ENCODE data around the gene MST1R. TPM values are rescaled to one million over a fixed set of nuclear protein-coding genes. Genes with fewer than 3 reads are reported as not detected.
A peak's percentile ranks its signal among the peaks of the same experiment; 100 is the strongest.
"Not testable (repeated sequence)": the region's sequence is repeated elsewhere in the genome, so short reads cannot be mapped to it uniquely, and the experiment has no call there.

Gene MST1R
- total and polyA plus RNA-seq, 4 experiments from 2014 or later: 0.38 to 1.3 (median 1.3) TPM; not detected in 1

- H3K27me3 ChIP-seq (ENCODE audit: insufficient read depth, low read length); H3K4me3 ChIP-seq (ENCODE audit: low read length in 2 of 2); POLR2A ChIA-PET (ENCODE audit: partially characterized antibody); H3K4me3 Mint-ChIP-seq; H3K36me3 ChIP-seq (ENCODE audit: insufficient read depth, low read length); DNase-seq; CTCF ChIA-PET (ENCODE audit: partially characterized antibody); H3K9me3 Mint-ChIP-seq; H3K9me3 ChIP-seq (ENCODE audit: control insufficient read depth in 1 of 2, low read length in 2 of 2); H3K36me3 Mint-ChIP-seq; H3K27me3 Mint-ChIP-seq; H3K27ac ChIP-seq (ENCODE audit: low read depth, low read length); H3K27ac Mint-ChIP-seq: not testable (repeated sequence)
- peaks cover 23% of the 10 kb centered on the region for H3K4me1 ChIP-seq (ENCODE audit: insufficient read depth, low read length)
- intact Hi-C loops (cut with micrococcal nuclease): loop anchor here (10.0 kb wide), 1 partner anchor 517 kb away; the partner anchor contains the start of genes RHOA and TCTA
- H3K4me1 Mint-ChIP-seq: peaks cover 11 to 24% (median 18%) of the 10 kb centered on the region in 4 donors
These were observed 28.6 kb upstream of the MST1R start for GRCh38 chr3:49932281-49932680.

- H3K27me3 ChIP-seq (ENCODE audit: insufficient read depth, low read length): no peaks in the 10 kb centered on the region
- intact Hi-C loops (cut with micrococcal nuclease): loop anchor here (10.0 kb wide), 1 partner anchor 516 kb away; the partner anchor contains the start of genes RHOA and TCTA
- ChIA-PET POLR2A (ENCODE audit: partially characterized antibody) (interaction anchor here (2.3 to 3.7 kb wide), 2 partner anchors 8 to 144 kb away, joined by 8 to 60 read pairs; partner anchors contain the start of genes IP6K1 and RBM6), CTCF (ENCODE audit: partially characterized antibody) (interaction anchor here (1.3 to 2.3 kb wide), 2 partner anchors 67 to 92 kb away, joined by 3 to 10 read pairs; no protein-coding TSS in a partner anchor)
- no peaks in the 10 kb centered on the region for H3K9me3 ChIP-seq (ENCODE audit: control insufficient read depth in 1 of 2, low read length in 2 of 2)
- Mint-ChIP-seq H3K9me3 (no peaks in the 10 kb centered on the region), H3K4me1 (peaks cover 13 to 29% (median 22%) of the 10 kb centered on the region in 4 donors), H3K27ac (peak overlapping the region in 5 of 7 donors; percentile 15 to 81 (median 75)), H3K27me3 (no peaks in the 10 kb centered on the region), H3K36me3 (peaks cover 0 to 2% of the 10 kb centered on the region in 2 donors), H3K4me3 (peak overlapping the region in 6 of 8 donors; percentile 17 to 61 (median 32))
- H3K4me3 ChIP-seq (ENCODE audit: low read length in 2 of 2): no peak overlapping the region
- no peak for DNase-seq
- no peaks in the 10 kb centered on the region for H3K36me3 ChIP-seq (ENCODE audit: insufficient read depth, low read length)
- H3K4me1 ChIP-seq (ENCODE audit: insufficient read depth, low read length): peaks cover 23% of the 10 kb centered on the region
- no peak overlapping the region for H3K27ac ChIP-seq (ENCODE audit: low read depth, low read length)
These were observed 27.2 kb upstream of the MST1R start for GRCh38 chr3:49930922-49931321.

- Histone ChIP-seq H3K36me3 (ENCODE audit: insufficient read depth, low read length) (no peaks in the 10 kb centered on the region), H3K27me3 (ENCODE audit: insufficient read depth, low read length) (no peaks in the 10 kb centered on the region), H3K9me3 (ENCODE audit: control insufficient read depth in 1 of 2, low read length in 2 of 2) (no peaks in the 10 kb centered on the region), H3K4me3 (ENCODE audit: low read length in 2 of 2) (peak overlapping the region; percentile 95 to 98), H3K27ac (ENCODE audit: low read depth, low read length) (peak overlapping the region; percentile 92), H3K4me1 (ENCODE audit: insufficient read depth, low read length) (peaks cover 23% of the 10 kb centered on the region)
- Mint-ChIP-seq H3K36me3 (peaks cover 0 to 4% of the 10 kb centered on the region in 2 donors), H3K4me1 (peaks cover 15 to 32% (median 25%) of the 10 kb centered on the region in 4 donors), H3K9me3 (no peaks in the 10 kb centered on the region), H3K27me3 (no peaks in the 10 kb centered on the region), H3K27ac (peak overlapping the region; percentile 76 to 94 (median 90)), H3K4me3 (peak overlapping the region; percentile 81 to 88 (median 85))
- DNase-seq: no peak
- intact Hi-C loops (cut with micrococcal nuclease): loop anchor here (10.0 kb wide), 1 partner anchor 515 kb away; the partner anchor contains the start of genes RHOA and TCTA
- POLR2A ChIA-PET (ENCODE audit: partially characterized antibody): interaction anchor here (0.6 to 3.7 kb wide), 8 partner anchors 9 to 418 kb away, joined by 3 to 60 read pairs (median 4); partner anchors contain the start of genes INKA1, IP6K1 and RBM6
- CTCF ChIA-PET (ENCODE audit: partially characterized antibody): interaction anchor here (0.6 to 2.3 kb wide), 2 partner anchors 57 to 91 kb away, joined by 3 to 10 read pairs; no protein-coding TSS in a partner anchor
These were observed 26.6 kb upstream of the MST1R start for GRCh38 chr3:49930168-49930690.

- peak within 1 kb of the TSS; percentile 95 to 98 for H3K4me3 ChIP-seq (ENCODE audit: low read length in 2 of 2)
- H3K36me3 ChIP-seq (ENCODE audit: insufficient read depth, low read length): no peaks in the 10 kb centered on the region
- Mint-ChIP-seq H3K36me3 (peaks cover 2 to 7% of the 10 kb centered on the region in 2 donors), H3K9me3 (no peaks in the 10 kb centered on the region), H3K4me1 (peaks cover 15 to 32% (median 26%) of the 10 kb centered on the region in 4 donors), H3K27ac (peak within 1 kb of the TSS; percentile 76 to 94 (median 90)), H3K4me3 (peak within 1 kb of the TSS; percentile 81 to 88 (median 85)), H3K27me3 (no peaks in the 10 kb centered on the region)
- peaks cover 23% of the 10 kb centered on the region for H3K4me1 ChIP-seq (ENCODE audit: insufficient read depth, low read length)
- ChIA-PET CTCF (ENCODE audit: partially characterized antibody) (interaction anchor here (0.6 to 2.3 kb wide), 4 partner anchors 16 to 258 kb away, joined by 3 to 10 read pairs (median 4); no protein-coding TSS in a partner anchor), POLR2A (ENCODE audit: partially characterized antibody) (interaction anchor here (0.6 to 3.7 kb wide), 10 partner anchors 9 to 419 kb away, joined by 3 to 60 read pairs (median 4); partner anchors contain the start of genes INKA1, IP6K1 and RBM6)
- intact Hi-C loops (cut with micrococcal nuclease): loop anchor here (1.0 to 10.0 kb wide), 3 partner anchors 11 to 515 kb away; partner anchors contain the start of genes RBM6, RHOA, TCTA and TRAIP
- DNase-seq: peak; percentile 76 to 87 (median 79)
- no peaks in the 10 kb centered on the region for H3K9me3 ChIP-seq (ENCODE audit: control insufficient read depth in 1 of 2, low read length in 2 of 2)
- peak within 1 kb of the TSS; percentile 92 for H3K27ac ChIP-seq (ENCODE audit: low read depth, low read length)
- H3K27me3 ChIP-seq (ENCODE audit: insufficient read depth, low read length): no peaks in the 10 kb centered on the region
These were observed 25.9 kb upstream of the MST1R start, which contains the start of gene MON1A for GRCh38 chr3:49929291-49930167. TSS of gene MON1A (minus strand) at chr3:49929811. CDS start at chr3:49913346, 16,465 bp downstream.

GRCh38 chr3:49928481-49929017 lies 24.9 kb upstream of the MST1R start:
- peaks cover 23% of the 10 kb centered on the region for H3K4me1 ChIP-seq (ENCODE audit: insufficient read depth, low read length)
- Mint-ChIP-seq H3K4me1 (peaks cover 15 to 32% (median 26%) of the 10 kb centered on the region in 4 donors), H3K4me3 (peak overlapping the region; percentile 81 to 88 (median 85)), H3K27ac (peak overlapping the region; percentile 65 to 89 (median 81)), H3K9me3 (no peaks in the 10 kb centered on the region), H3K27me3 (no peaks in the 10 kb centered on the region), H3K36me3 (peaks cover 9% of the 10 kb centered on the region in 2 donors)
- POLR2A ChIA-PET (ENCODE audit: partially characterized antibody): interaction anchor here (1.0 to 3.7 kb wide), 4 partner anchors 10 to 142 kb away, joined by 4 to 60 read pairs (median 6); partner anchors contain the start of genes IP6K1 and RBM6
- H3K27me3 ChIP-seq (ENCODE audit: insufficient read depth, low read length): no peaks in the 10 kb centered on the region
- CTCF ChIA-PET (ENCODE audit: partially characterized antibody): interaction anchor here (0.7 to 2.3 kb wide), 3 partner anchors 17 to 257 kb away, joined by 3 to 10 read pairs (median 4); no protein-coding TSS in a partner anchor
- no peaks in the 10 kb centered on the region for H3K9me3 ChIP-seq (ENCODE audit: control insufficient read depth in 1 of 2, low read length in 2 of 2)
- DNase-seq: no peak
- H3K36me3 ChIP-seq (ENCODE audit: insufficient read depth, low read length): no peaks in the 10 kb centered on the region
- H3K27ac ChIP-seq (ENCODE audit: low read depth, low read length): no peak overlapping the region
- intact Hi-C loops (cut with micrococcal nuclease): loop anchor here (1.0 kb wide), 2 partner anchors 12 to 72 kb away; partner anchors contain the start of genes RBM6 and TRAIP
- H3K4me3 ChIP-seq (ENCODE audit: low read length in 2 of 2): peak overlapping the region in 1 of 2 donors; percentile 98

GRCh38 chr3:49927798-49928197 lies 24.1 kb upstream of the MST1R start:
- no peaks in the 10 kb centered on the region for H3K36me3 ChIP-seq (ENCODE audit: insufficient read depth, low read length)
- peaks cover 9% of the 10 kb centered on the region in 2 donors for H3K36me3 Mint-ChIP-seq
- H3K27ac ChIP-seq (ENCODE audit: low read depth, low read length): no peak overlapping the region
- no peaks in the 10 kb centered on the region for H3K27me3 Mint-ChIP-seq
- peak overlapping the region in 3 of 8 donors; percentile 68 to 88 (median 84) for H3K4me3 Mint-ChIP-seq
- intact Hi-C loops (cut with micrococcal nuclease): no loop called here
- CTCF ChIA-PET (ENCODE audit: partially characterized antibody): interaction anchor here (0.6 kb wide), 1 partner anchor 72 kb away, joined by 3 read pairs; no protein-coding TSS in a partner anchor
- H3K9me3 ChIP-seq (ENCODE audit: control insufficient read depth in 1 of 2, low read length in 2 of 2): no peaks in the 10 kb centered on the region
- H3K4me1 ChIP-seq (ENCODE audit: insufficient read depth, low read length): peaks cover 23% of the 10 kb centered on the region
- POLR2A ChIA-PET (ENCODE audit: partially characterized antibody): interaction anchor here (1.6 kb wide), 1 partner anchor 12 kb away, joined by 8 read pairs; the partner anchor contains the start of gene RBM6
- no peak for DNase-seq
- H3K27me3 ChIP-seq (ENCODE audit: insufficient read depth, low read length): no peaks in the 10 kb centered on the region
- peak overlapping the region in 4 of 7 donors; percentile 46 to 76 (median 63) for H3K27ac Mint-ChIP-seq
- H3K9me3 Mint-ChIP-seq: no peaks in the 10 kb centered on the region
- peaks cover 15 to 32% (median 26%) of the 10 kb centered on the region in 4 donors for H3K4me1 Mint-ChIP-seq
- H3K4me3 ChIP-seq (ENCODE audit: low read length in 2 of 2): no peak overlapping the region

Data from CD4-positive, alpha-beta memory T cell (primary cell).